ENCODE measurements around the gene CASKIN2. TPM values are rescaled to one million over a fixed set of nuclear protein-coding genes. Genes with fewer than 3 reads are reported as not detected.

Gene CASKIN2
- total and polyA plus RNA-seq, 7 donors = 8.2 to 33.5 (median 26.3) TPM

GRCh38 chr17:75502721-75503329 lies 12.5 kb downstream of the CASKIN2 start:
- DNase-seq (no peak), ATAC-seq (no peak)
- Histone ChIP-seq H3K9me3 (no peaks in the 10 kb centered on the region), H3K36me3 (ENCODE audit: insufficient read depth in 1 of 2, low read depth in 1 of 2) (peaks cover 0 to 80% of the 10 kb centered on the region in 2 donors), H3K4me1 (peaks cover 18% of the 10 kb centered on the region), H3K27ac (no peak overlapping the region), H3K27me3 (ENCODE audit: insufficient read depth in 3 of 3, low read length in 2 of 3) (no peaks in the 10 kb centered on the region), H3K4me3 (no peak overlapping the region)
- TF ChIP-seq, protein P1, sequence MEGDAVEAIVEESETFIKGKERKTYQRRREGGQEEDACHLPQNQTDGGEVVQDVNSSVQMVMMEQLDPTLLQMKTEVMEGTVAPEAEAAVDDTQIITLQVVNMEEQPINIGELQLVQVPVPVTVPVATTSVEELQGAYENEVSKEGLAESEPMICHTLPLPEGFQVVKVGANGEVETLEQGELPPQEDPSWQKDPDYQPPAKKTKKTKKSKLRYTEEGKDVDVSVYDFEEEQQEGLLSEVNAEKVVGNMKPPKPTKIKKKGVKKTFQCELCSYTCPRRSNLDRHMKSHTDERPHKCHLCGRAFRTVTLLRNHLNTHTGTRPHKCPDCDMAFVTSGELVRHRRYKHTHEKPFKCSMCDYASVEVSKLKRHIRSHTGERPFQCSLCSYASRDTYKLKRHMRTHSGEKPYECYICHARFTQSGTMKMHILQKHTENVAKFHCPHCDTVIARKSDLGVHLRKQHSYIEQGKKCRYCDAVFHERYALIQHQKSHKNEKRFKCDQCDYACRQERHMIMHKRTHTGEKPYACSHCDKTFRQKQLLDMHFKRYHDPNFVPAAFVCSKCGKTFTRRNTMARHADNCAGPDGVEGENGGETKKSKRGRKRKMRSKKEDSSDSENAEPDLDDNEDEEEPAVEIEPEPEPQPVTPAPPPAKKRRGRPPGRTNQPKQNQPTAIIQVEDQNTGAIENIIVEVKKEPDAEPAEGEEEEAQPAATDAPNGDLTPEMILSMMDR (IDR thresholded peaks at IDR 0.05) = no peak
- intact Hi-C loops (cut with DNase I) = no loop called here
- 91 to 94% (median 92%) methylated on average over 23 to 25 of the region's 25 CpGs for WGBS, 3 donors

DNA sequence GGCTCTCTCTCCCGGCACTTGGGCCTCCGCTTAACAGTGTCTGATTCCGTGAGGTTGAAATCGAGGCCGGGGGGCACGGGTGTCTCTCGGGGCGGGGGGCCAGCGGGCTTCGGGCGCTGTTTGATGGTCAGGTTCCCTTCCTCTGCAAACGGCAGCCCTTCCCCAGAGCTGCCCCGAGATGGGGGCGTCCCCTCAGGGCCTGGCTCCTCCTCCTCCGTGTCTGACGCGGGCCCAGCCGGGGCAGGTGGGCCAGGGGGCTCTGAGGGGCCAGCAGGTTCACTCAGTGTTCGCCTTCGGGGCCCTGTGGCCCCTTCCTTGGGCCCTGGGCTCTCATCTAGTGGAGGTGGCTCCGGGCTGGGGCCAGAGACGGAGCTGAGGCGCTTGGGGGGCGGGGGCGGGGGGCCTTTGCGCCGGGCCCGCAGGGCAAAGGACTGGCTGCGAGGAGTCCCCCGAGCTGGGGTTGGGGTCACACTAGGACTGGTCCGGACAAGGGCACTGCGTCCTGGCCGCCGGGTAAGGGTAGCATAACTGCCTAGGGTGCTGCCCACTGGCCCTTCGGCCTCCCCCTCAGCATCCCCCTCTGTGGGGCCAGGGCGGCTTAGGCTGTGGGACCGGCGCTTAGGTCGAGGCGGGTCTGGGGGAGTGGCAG lies 13.1 kb downstream of the CASKIN2 start:
- WGBS, 3 donors = 64 to 83% (median 77%) methylated on average over 25 to 40 of the region's 40 CpGs
- ATAC-seq = no peak
- Histone ChIP-seq H3K27me3 (ENCODE audit: insufficient read depth in 3 of 3, low read length in 2 of 3) (no peaks in the 10 kb centered on the region), H3K36me3 (ENCODE audit: insufficient read depth in 1 of 2, low read depth in 1 of 2) (peaks cover 0 to 81% of the 10 kb centered on the region in 2 donors), H3K9me3 (no peaks in the 10 kb centered on the region), H3K4me3 (no peak overlapping the region), H3K4me1 (peaks cover 18% of the 10 kb centered on the region), H3K27ac (no peak overlapping the region)
- DNase-seq = no peak
- intact Hi-C loops (cut with DNase I) = no loop called here
- TF ChIP-seq, protein P1 (IDR thresholded peaks at IDR 0.05) = no peak

GRCh38 chr17:75501378-75502071 lies 13.8 kb downstream of the CASKIN2 start:
- Histone ChIP-seq H3K4me1 (peaks cover 18% of the 10 kb centered on the region), H3K36me3 (ENCODE audit: insufficient read depth in 1 of 2, low read depth in 1 of 2) (peaks cover 0 to 81% of the 10 kb centered on the region in 2 donors), H3K27ac (peak overlapping the region; percentile 5), H3K4me3 (no peak overlapping the region), H3K27me3 (ENCODE audit: insufficient read depth in 3 of 3, low read length in 2 of 3) (no peaks in the 10 kb centered on the region), H3K9me3 (no peaks in the 10 kb centered on the region)
- intact Hi-C loops (cut with DNase I) = no loop called here
- TF ChIP-seq, protein P1 (IDR thresholded peaks at IDR 0.05) = no peak
- peak in 1 of 4 donors; percentile 7 for ATAC-seq
- 38 to 60% (median 41%) methylated on average over 21 of the region's 21 CpGs for WGBS, 3 donors
- no peak for DNase-seq

GRCh38 chr17:75500419-75501216 lies 14.7 kb downstream of the CASKIN2 start:
- ATAC-seq = no peak
- intact Hi-C loops (cut with DNase I) = no loop called here
- DNase-seq = no peak
- H3K9me3 ChIP-seq = no peaks in the 10 kb centered on the region
- peaks cover 0 to 81% of the 10 kb centered on the region in 2 donors for H3K36me3 ChIP-seq (ENCODE audit: insufficient read depth in 1 of 2, low read depth in 1 of 2)
- no peak overlapping the region for H3K4me3 ChIP-seq
- peak overlapping the region; percentile 5 for H3K27ac ChIP-seq
- peaks cover 18% of the 10 kb centered on the region for H3K4me1 ChIP-seq
- 76 to 87% (median 79%) methylated on average over 17 of the region's 17 CpGs for WGBS, 3 donors
- TF ChIP-seq, protein P1 (IDR thresholded peaks at IDR 0.05) = no peak
- no peaks in the 10 kb centered on the region for H3K27me3 ChIP-seq (ENCODE audit: insufficient read depth in 3 of 3, low read length in 2 of 3)
